Neural cell (in vitro differentiated cells): ENCODE data around the gene PTK6.

Experiments
- EP300 ChIP-seq: fragments of 450-650 bp; conservative IDR thresholded peaks from 2 replicates; pipeline ENCODE4 v1.6.1; 2014; ENCODE audit warnings: antibody characterized with exemption, mild to moderate bottlenecking, moderate library complexity; ENCODE audit not compliant: poor library complexity, severe bottlenecking
- EZH2 ChIP-seq: fragments of 200-600, 300-800 bp; shearing (Covaris generic), sonication (generic); IDR thresholded peaks from 2 replicates; pipeline ENCODE4 v1.6.1; 2014; ENCODE audit warnings: antibody characterized with exemption, low read length, borderline replicate concordance, mild to moderate bottlenecking; ENCODE audit not compliant: insufficient read depth, poor library complexity, severe bottlenecking
- POLR2AphosphoS5 ChIP-seq: IDR thresholded peaks from 2 replicates; pipeline ENCODE4 v1.6.1; 2012
- RAD21 ChIP-seq: fragments of 450-650 bp; conservative IDR thresholded peaks from 2 replicates; pipeline ENCODE4 v1.6.1; 2014; ENCODE audit warnings: antibody characterized with exemption, mild to moderate bottlenecking, moderate library complexity
- SMC3 ChIP-seq: fragments of 450-650 bp; conservative IDR thresholded peaks from 2 replicates; pipeline ENCODE4 v1.6.1; 2014; ENCODE audit warnings: antibody characterized with exemption, mild to moderate bottlenecking, moderate library complexity; ENCODE audit not compliant: poor library complexity
- TAF1 ChIP-seq: IDR thresholded peaks from 2 replicates; pipeline ENCODE4 v1.6.1; 2012; ENCODE audit warnings: low read depth
- TF ChIP-seq, protein P1 (sequence below): fragments of 450-650 bp; IDR thresholded peaks from 2 replicates; pipeline ENCODE4 v1.5.1; 2014; ENCODE audit warnings: antibody characterized with exemption, mild to moderate bottlenecking, moderate library complexity; ENCODE audit not compliant: poor library complexity, severe bottlenecking
- TF ChIP-seq, protein P2 (sequence below): IDR thresholded peaks from 2 replicates; pipeline ENCODE4 v1.6.1; 2012; ENCODE audit warnings: borderline replicate concordance

DNA sequence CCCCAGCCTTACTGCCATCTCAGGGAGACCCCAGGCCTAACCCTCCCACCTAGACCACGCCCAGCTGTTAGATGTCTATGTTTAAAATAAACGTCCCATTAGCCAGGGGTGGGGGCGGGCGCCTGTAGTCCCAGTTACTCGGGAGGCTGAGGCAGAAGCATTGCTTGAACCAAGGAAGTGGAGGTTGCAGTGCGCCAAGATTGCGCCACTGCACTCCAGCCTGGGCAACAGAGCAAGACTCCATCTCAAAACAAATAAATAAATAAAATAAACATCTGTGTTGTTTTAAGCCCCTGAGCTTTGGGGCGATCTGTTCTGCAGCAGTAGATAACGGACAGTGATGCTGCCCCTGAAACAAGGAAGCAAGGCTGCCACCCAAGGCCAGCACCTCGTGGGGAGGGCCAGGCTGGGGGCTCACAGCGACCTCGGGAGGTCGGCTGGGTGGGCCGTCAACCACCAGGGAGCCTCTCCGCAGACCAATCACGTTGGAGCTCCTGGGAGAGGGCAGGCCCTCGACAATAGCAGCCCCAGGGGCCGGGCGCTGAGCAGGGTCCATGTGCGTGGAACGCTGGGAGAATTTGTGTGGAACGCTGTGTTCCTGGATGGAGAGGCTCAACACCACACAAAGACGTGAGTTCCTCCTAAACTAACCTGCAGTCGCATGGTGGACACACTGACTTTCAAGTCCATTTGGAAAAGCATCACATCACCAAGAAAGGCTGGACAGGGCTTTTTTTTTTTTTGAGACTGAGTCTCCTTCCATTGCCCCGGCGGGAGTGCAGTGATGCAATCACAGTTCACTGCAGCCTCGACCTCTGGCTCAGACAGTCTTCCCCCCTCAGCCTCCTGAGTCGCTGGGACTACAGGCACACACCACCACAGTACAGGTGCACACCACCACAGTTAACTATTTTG is 37.9 kb upstream of the PTK6 start:
- TF ChIP-seq, protein P1, sequence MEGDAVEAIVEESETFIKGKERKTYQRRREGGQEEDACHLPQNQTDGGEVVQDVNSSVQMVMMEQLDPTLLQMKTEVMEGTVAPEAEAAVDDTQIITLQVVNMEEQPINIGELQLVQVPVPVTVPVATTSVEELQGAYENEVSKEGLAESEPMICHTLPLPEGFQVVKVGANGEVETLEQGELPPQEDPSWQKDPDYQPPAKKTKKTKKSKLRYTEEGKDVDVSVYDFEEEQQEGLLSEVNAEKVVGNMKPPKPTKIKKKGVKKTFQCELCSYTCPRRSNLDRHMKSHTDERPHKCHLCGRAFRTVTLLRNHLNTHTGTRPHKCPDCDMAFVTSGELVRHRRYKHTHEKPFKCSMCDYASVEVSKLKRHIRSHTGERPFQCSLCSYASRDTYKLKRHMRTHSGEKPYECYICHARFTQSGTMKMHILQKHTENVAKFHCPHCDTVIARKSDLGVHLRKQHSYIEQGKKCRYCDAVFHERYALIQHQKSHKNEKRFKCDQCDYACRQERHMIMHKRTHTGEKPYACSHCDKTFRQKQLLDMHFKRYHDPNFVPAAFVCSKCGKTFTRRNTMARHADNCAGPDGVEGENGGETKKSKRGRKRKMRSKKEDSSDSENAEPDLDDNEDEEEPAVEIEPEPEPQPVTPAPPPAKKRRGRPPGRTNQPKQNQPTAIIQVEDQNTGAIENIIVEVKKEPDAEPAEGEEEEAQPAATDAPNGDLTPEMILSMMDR = no peak
- TF ChIP-seq RAD21 = no peak
- TF ChIP-seq SMC3 = no peak
- TF ChIP-seq EZH2 = no peak
- TF ChIP-seq, protein P2, sequence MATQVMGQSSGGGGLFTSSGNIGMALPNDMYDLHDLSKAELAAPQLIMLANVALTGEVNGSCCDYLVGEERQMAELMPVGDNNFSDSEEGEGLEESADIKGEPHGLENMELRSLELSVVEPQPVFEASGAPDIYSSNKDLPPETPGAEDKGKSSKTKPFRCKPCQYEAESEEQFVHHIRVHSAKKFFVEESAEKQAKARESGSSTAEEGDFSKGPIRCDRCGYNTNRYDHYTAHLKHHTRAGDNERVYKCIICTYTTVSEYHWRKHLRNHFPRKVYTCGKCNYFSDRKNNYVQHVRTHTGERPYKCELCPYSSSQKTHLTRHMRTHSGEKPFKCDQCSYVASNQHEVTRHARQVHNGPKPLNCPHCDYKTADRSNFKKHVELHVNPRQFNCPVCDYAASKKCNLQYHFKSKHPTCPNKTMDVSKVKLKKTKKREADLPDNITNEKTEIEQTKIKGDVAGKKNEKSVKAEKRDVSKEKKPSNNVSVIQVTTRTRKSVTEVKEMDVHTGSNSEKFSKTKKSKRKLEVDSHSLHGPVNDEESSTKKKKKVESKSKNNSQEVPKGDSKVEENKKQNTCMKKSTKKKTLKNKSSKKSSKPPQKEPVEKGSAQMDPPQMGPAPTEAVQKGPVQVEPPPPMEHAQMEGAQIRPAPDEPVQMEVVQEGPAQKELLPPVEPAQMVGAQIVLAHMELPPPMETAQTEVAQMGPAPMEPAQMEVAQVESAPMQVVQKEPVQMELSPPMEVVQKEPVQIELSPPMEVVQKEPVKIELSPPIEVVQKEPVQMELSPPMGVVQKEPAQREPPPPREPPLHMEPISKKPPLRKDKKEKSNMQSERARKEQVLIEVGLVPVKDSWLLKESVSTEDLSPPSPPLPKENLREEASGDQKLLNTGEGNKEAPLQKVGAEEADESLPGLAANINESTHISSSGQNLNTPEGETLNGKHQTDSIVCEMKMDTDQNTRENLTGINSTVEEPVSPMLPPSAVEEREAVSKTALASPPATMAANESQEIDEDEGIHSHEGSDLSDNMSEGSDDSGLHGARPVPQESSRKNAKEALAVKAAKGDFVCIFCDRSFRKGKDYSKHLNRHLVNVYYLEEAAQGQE = no peak
- no peak for TF ChIP-seq EP300
- TF ChIP-seq TAF1 = no peak
- TF ChIP-seq POLR2AphosphoS5 = no peak
